ENCODE measurements around the gene ARHGAP25.

The ARHGAP25 gene

GRCh38 chr2:68744366-68744912, 9.8 kb downstream of the ARHGAP25 start:
- no peak for DNase-seq

- no peak for DNase-seq
These were observed 10.4 kb downstream of the ARHGAP25 start for GRCh38 chr2:68745006-68745405.

GRCh38 chr2:68746408-68746807, 11.8 kb downstream of the ARHGAP25 start:
- no peak for DNase-seq

GRCh38 chr2:68747413-68747812, 12.8 kb downstream of the ARHGAP25 start:
- DNase-seq, result no peak

- DNase-seq, result no peak
These were observed 13.3 kb downstream of the ARHGAP25 start for GRCh38 chr2:68747900-68748299.

- DNase-seq, result no peak
These were observed 14.0 kb downstream of the ARHGAP25 start for GRCh38 chr2:68748568-68748967.

GRCh38 chr2:68749345-68749744, 14.7 kb downstream of the ARHGAP25 start:
- no peak for DNase-seq

GRCh38 chr2:68750592-68751396, 16.2 kb downstream of the ARHGAP25 start:
- DNase-seq, result no peak

GRCh38 chr2:68751397-68752339, 17.1 kb downstream of the ARHGAP25 start:
- DNase-seq, result peak; percentile 96

GRCh38 chr2:68753318-68753717, 18.7 kb downstream of the ARHGAP25 start:
- DNase-seq, result no peak

- no peak for DNase-seq
These were observed 20.5 kb downstream of the ARHGAP25 start for GRCh38 chr2:68755071-68755470.

GRCh38 chr2:68756178-68756577, 21.6 kb downstream of the ARHGAP25 start:
- no peak for DNase-seq

- no peak for DNase-seq
These were observed 22.5 kb downstream of the ARHGAP25 start for GRCh38 chr2:68757081-68757480.

GRCh38 chr2:68762100-68762499, 27.5 kb downstream of the ARHGAP25 start:
- no peak for DNase-seq

- peak; percentile 55 for DNase-seq
These were observed 28.1 kb downstream of the ARHGAP25 start for GRCh38 chr2:68762665-68763064.

GRCh38 chr2:68764041-68764805, 29.6 kb downstream of the ARHGAP25 start:
- DNase-seq, result no peak

- DNase-seq, result no peak
These were observed 30.2 kb downstream of the ARHGAP25 start for GRCh38 chr2:68764806-68765311.

- peak; percentile 46 for DNase-seq
These were observed 31.2 kb downstream of the ARHGAP25 start for GRCh38 chr2:68765739-68766375.

- peak; percentile 85 for DNase-seq
These were observed 31.8 kb downstream of the ARHGAP25 start for GRCh38 chr2:68766376-68766845.

GRCh38 chr2:68767031-68767961, 32.7 kb downstream of the ARHGAP25 start:
- peak; percentile 85 for DNase-seq

- no peak for DNase-seq
These were observed 33.4 kb downstream of the ARHGAP25 start for GRCh38 chr2:68767996-68768395.

All from hematopoietic multipotent progenitor cell treated with erythropoietin and hydrocortisone succinate and interleukin-3 and kit ligand, for 6 days (in vitro differentiated cells).